Measurements from ENCODE around the gene DYNLL1. TPM values are rescaled to one million over a fixed set of nuclear protein-coding genes. Genes with fewer than 3 reads are reported as not detected.
A peak's percentile ranks its signal among the peaks of the same experiment; 100 is the strongest.
"Not testable (repeated sequence)": the region's sequence is repeated elsewhere in the genome, so short reads cannot be mapped to it uniquely, and the experiment has no call there.

Gene DYNLL1
- total and polyA plus RNA-seq, 9 donors, result 228 to 403 (median 358) TPM

- peak overlapping the region; percentile 98 for H3K27ac ChIP-seq (ENCODE audit: low read length)
- not testable (repeated sequence) for H3K4me3 ChIP-seq (ENCODE audit: low read length); DNase-seq; H3K36me3 ChIP-seq (ENCODE audit: control insufficient read depth, insufficient read depth, low read length); H3K27me3 ChIP-seq (ENCODE audit: control insufficient read depth, insufficient read depth, low read length); H3K9me3 ChIP-seq (replicated peaks; ENCODE audit: control insufficient read depth, low read depth, low read length); H3K4me1 ChIP-seq (ENCODE audit: control insufficient read depth, insufficient read depth, low read length)
Observed at GRCh38 chr12:120530418-120530761, 34.5 kb downstream of the DYNLL1 start.

- Histone ChIP-seq H3K9me3 (replicated peaks; ENCODE audit: control insufficient read depth, low read depth, low read length) (no peaks in the 10 kb centered on the region), H3K36me3 (ENCODE audit: control insufficient read depth, insufficient read depth, low read length) (peaks cover 4% of the 10 kb centered on the region), H3K27me3 (ENCODE audit: control insufficient read depth, insufficient read depth, low read length) (no peaks in the 10 kb centered on the region), H3K4me1 (ENCODE audit: control insufficient read depth, insufficient read depth, low read length) (peaks cover 19% of the 10 kb centered on the region), H3K27ac (ENCODE audit: low read length) (no peak overlapping the region), H3K4me3 (ENCODE audit: low read length) (no peak overlapping the region)
- WGBS (ENCODE audit: insufficient coverage), result no CpG with 5 or more reads among the region's 4 CpGs
- no peak for DNase-seq
Observed at GRCh38 chr12:120532701-120533238, 36.9 kb downstream of the DYNLL1 start.

- Histone ChIP-seq H3K27me3 (ENCODE audit: control insufficient read depth, insufficient read depth, low read length) (no peaks in the 10 kb centered on the region), H3K9me3 (replicated peaks; ENCODE audit: control insufficient read depth, low read depth, low read length) (no peaks in the 10 kb centered on the region), H3K36me3 (ENCODE audit: control insufficient read depth, insufficient read depth, low read length) (peaks cover 5% of the 10 kb centered on the region), H3K4me1 (ENCODE audit: control insufficient read depth, insufficient read depth, low read length) (peaks cover 26% of the 10 kb centered on the region), H3K27ac (ENCODE audit: low read length) (peak within 1 kb of the TSS; percentile 89), H3K4me3 (ENCODE audit: low read length) (peak within 1 kb of the TSS; percentile 82)
- DNase-seq, result peak; percentile 96
- under 1% methylated on average over 42 of the region's 43 CpGs for WGBS (ENCODE audit: insufficient coverage)
Observed at GRCh38 chr12:120534203-120534702, 38.3 kb downstream of the DYNLL1 start, which contains the start of gene RNF10. Gene RNF10 (plus strand): TSS chr12:120534356. CDS start chr12:120534812, 456 bp downstream.

GRCh38 chr12:120534703-120535655 lies 39.1 kb downstream of the DYNLL1 start:
- H3K9me3 ChIP-seq (replicated peaks; ENCODE audit: control insufficient read depth, low read depth, low read length), result no peaks in the 10 kb centered on the region
- peaks cover 7% of the 10 kb centered on the region for H3K36me3 ChIP-seq (ENCODE audit: control insufficient read depth, insufficient read depth, low read length)
- H3K27me3 ChIP-seq (ENCODE audit: control insufficient read depth, insufficient read depth, low read length), result no peaks in the 10 kb centered on the region
- DNase-seq, result peak; percentile 61
- peak overlapping the region; percentile 82 for H3K4me3 ChIP-seq (ENCODE audit: low read length)
- peaks cover 28% of the 10 kb centered on the region for H3K4me1 ChIP-seq (ENCODE audit: control insufficient read depth, insufficient read depth, low read length)
- 0% methylated on average over 43 of the region's 52 CpGs for WGBS (ENCODE audit: insufficient coverage)
- H3K27ac ChIP-seq (ENCODE audit: low read length), result peak overlapping the region; percentile 89

GRCh38 chr12:120536064-120536791 lies 40.3 kb downstream of the DYNLL1 start:
- WGBS (ENCODE audit: insufficient coverage), result 70% methylated on average over 4 of the region's 13 CpGs
- H3K4me1 ChIP-seq (ENCODE audit: control insufficient read depth, insufficient read depth, low read length), result peaks cover 33% of the 10 kb centered on the region
- H3K9me3 ChIP-seq (replicated peaks; ENCODE audit: control insufficient read depth, low read depth, low read length), result no peaks in the 10 kb centered on the region
- H3K4me3 ChIP-seq (ENCODE audit: low read length), result peak overlapping the region; percentile 82
- no peaks in the 10 kb centered on the region for H3K27me3 ChIP-seq (ENCODE audit: control insufficient read depth, insufficient read depth, low read length)
- no peak overlapping the region for H3K27ac ChIP-seq (ENCODE audit: low read length)
- DNase-seq, result no peak
- H3K36me3 ChIP-seq (ENCODE audit: control insufficient read depth, insufficient read depth, low read length), result peaks cover 11% of the 10 kb centered on the region

GRCh38 chr12:120537856-120538220 lies 41.9 kb downstream of the DYNLL1 start:
- H3K27me3 ChIP-seq (ENCODE audit: control insufficient read depth, insufficient read depth, low read length), result no peaks in the 10 kb centered on the region
- H3K9me3 ChIP-seq (replicated peaks; ENCODE audit: control insufficient read depth, low read depth, low read length), result no peaks in the 10 kb centered on the region
- peak overlapping the region; percentile 84 for H3K27ac ChIP-seq (ENCODE audit: low read length)
- H3K36me3 ChIP-seq (ENCODE audit: control insufficient read depth, insufficient read depth, low read length), result peaks cover 19% of the 10 kb centered on the region
- H3K4me1 ChIP-seq (ENCODE audit: control insufficient read depth, insufficient read depth, low read length), result peaks cover 33% of the 10 kb centered on the region
- no peak overlapping the region for H3K4me3 ChIP-seq (ENCODE audit: low read length)
- WGBS (ENCODE audit: insufficient coverage), result 37% methylated on average over 2 of the region's 4 CpGs
- DNase-seq, result no peak

GRCh38 chr12:120538281-120539156 lies 42.6 kb downstream of the DYNLL1 start:
- Histone ChIP-seq H3K36me3 (ENCODE audit: control insufficient read depth, insufficient read depth, low read length) (peaks cover 20% of the 10 kb centered on the region), H3K4me3 (ENCODE audit: low read length) (no peak overlapping the region), H3K27me3 (ENCODE audit: control insufficient read depth, insufficient read depth, low read length) (no peaks in the 10 kb centered on the region), H3K9me3 (replicated peaks; ENCODE audit: control insufficient read depth, low read depth, low read length) (no peaks in the 10 kb centered on the region), H3K4me1 (ENCODE audit: control insufficient read depth, insufficient read depth, low read length) (peaks cover 33% of the 10 kb centered on the region), H3K27ac (ENCODE audit: low read length) (peak overlapping the region; percentile 84)
- DNase-seq, result peak; percentile 53
- WGBS (ENCODE audit: insufficient coverage), result 20% methylated on average over 2 of the region's 6 CpGs

GRCh38 chr12:120539303-120539702 lies 43.4 kb downstream of the DYNLL1 start:
- peaks cover 20% of the 10 kb centered on the region for H3K36me3 ChIP-seq (ENCODE audit: control insufficient read depth, insufficient read depth, low read length)
- DNase-seq, result peak; percentile 40
- WGBS (ENCODE audit: insufficient coverage), result 40% methylated on average over 1 of the region's 1 CpG
- H3K9me3 ChIP-seq (replicated peaks; ENCODE audit: control insufficient read depth, low read depth, low read length), result no peaks in the 10 kb centered on the region
- H3K27ac ChIP-seq (ENCODE audit: low read length), result peak overlapping the region; percentile 57
- no peak overlapping the region for H3K4me3 ChIP-seq (ENCODE audit: low read length)
- no peaks in the 10 kb centered on the region for H3K27me3 ChIP-seq (ENCODE audit: control insufficient read depth, insufficient read depth, low read length)
- H3K4me1 ChIP-seq (ENCODE audit: control insufficient read depth, insufficient read depth, low read length), result peaks cover 33% of the 10 kb centered on the region

- DNase-seq, result no peak
- 67% methylated on average over 1 of the region's 3 CpGs for WGBS (ENCODE audit: insufficient coverage)
- no peaks in the 10 kb centered on the region for H3K27me3 ChIP-seq (ENCODE audit: control insufficient read depth, insufficient read depth, low read length)
Observed at GRCh38 chr12:120540445-120540844, 44.5 kb downstream of the DYNLL1 start.

More at GRCh38 chr12:120540445-120540844, 44.5 kb downstream of the DYNLL1 start:
- Histone ChIP-seq H3K36me3 (ENCODE audit: control insufficient read depth, insufficient read depth, low read length) (peaks cover 20% of the 10 kb centered on the region), H3K27ac (ENCODE audit: low read length) (no peak overlapping the region), H3K4me1 (ENCODE audit: control insufficient read depth, insufficient read depth, low read length) (peaks cover 33% of the 10 kb centered on the region), H3K4me3 (ENCODE audit: low read length) (no peak overlapping the region), H3K9me3 (replicated peaks; ENCODE audit: control insufficient read depth, low read depth, low read length) (no peaks in the 10 kb centered on the region)

All from muscle of leg (tissue), 11 donors.